HFF-Myc (cell line): ENCODE measurements around the gene SKOR1.

Experiments
- DNase-seq: peaks from one replicate; pipeline ENCODE4 v3.0.0-alpha.2; 2011; ENCODE audit warnings: low read depth; ENCODE audit errors: extremely low read depth
- H3K4me3 ChIP-seq: replicated peaks from 2 replicates; pipeline ENCODE4 v1.5.1; 2011; ENCODE audit warnings: low read depth, mild to moderate bottlenecking, control low read depth, low read length
- CTCF ChIP-seq: IDR thresholded peaks from 2 replicates; pipeline ENCODE4 v1.5.1; 2012; ENCODE audit warnings: mild to moderate bottlenecking, low read depth, low read length, control low read depth; ENCODE audit errors: missing control alignments

Gene SKOR1

GRCh38 chr15:67808821-67809220 lies 16.5 kb upstream of the SKOR1 start:
- TF ChIP-seq CTCF: no peak
- no peak for DNase-seq
- no peak overlapping the region for H3K4me3 ChIP-seq

GRCh38 chr15:67809441-67809840 lies 15.9 kb upstream of the SKOR1 start:
- no peak for TF ChIP-seq CTCF
- H3K4me3 ChIP-seq: no peak overlapping the region
- no peak for DNase-seq

- no peak for TF ChIP-seq CTCF
- no peak for DNase-seq
These were observed 15.4 kb upstream of the SKOR1 start for GRCh38 chr15:67809866-67810265.

GRCh38 chr15:67812241-67812644 lies 13.1 kb upstream of the SKOR1 start:
- no peak overlapping the region for H3K4me3 ChIP-seq
- no peak for DNase-seq
- TF ChIP-seq CTCF: no peak

More at GRCh38 chr15:67809866-67810265, 15.4 kb upstream of the SKOR1 start:
- no peak overlapping the region for H3K4me3 ChIP-seq

GRCh38 chr15:67813104-67813634 lies 12.1 kb upstream of the SKOR1 start:
- no peak for TF ChIP-seq CTCF
- no peak overlapping the region for H3K4me3 ChIP-seq
- no peak for DNase-seq

GRCh38 chr15:67815036-67815592 lies 10.2 kb upstream of the SKOR1 start:
- TF ChIP-seq CTCF: no peak
- H3K4me3 ChIP-seq: no peak overlapping the region
- no peak for DNase-seq

- DNase-seq: no peak
- TF ChIP-seq CTCF: no peak
- no peak overlapping the region for H3K4me3 ChIP-seq
These were observed 8.6 kb upstream of the SKOR1 start for GRCh38 chr15:67816668-67817067.
